ENCODE data around the gene UPP2.

GRCh38 chr2:158140201-158140600, 38.5 kb downstream of the UPP2 start:
- TF ChIP-seq CTCF (conservative IDR thresholded peaks at IDR 0.05; ENCODE audit: low read depth, low read length) (no peak), EZH2 (IDR thresholded peaks at IDR 0.05; ENCODE audit: borderline replicate concordance, low read depth, low read length, poor library complexity, severe bottlenecking) (no peak)

Data from A673 (cell line).